ENCODE results near the gene NTRK3.

NTRK3 gene

DNA sequence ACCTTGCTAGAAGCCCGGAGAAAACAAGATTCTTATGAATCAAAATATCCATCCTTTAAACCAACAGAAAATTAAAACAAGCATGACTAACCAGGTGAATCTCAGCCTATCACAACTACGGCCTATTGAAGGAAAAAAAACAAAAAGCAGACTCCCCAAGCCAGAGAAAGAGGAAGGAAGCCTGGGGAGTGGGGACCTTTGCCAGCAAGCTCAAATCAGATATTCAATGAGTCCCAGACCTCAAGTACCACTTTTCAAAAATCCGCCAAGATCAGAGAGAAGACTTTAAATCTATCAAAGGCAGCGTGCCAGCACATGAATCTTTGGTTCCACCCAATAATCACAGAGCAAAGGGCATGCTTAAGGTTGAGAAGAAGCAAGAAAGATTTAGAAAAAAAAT lies 253.8 kb downstream of the NTRK3 start:
- Histone ChIP-seq H3K4me3 (ENCODE audit: low read length) (no peak overlapping the region), H3K9me3 (ENCODE audit: insufficient read depth, low read length) (peaks cover 6% of the 10 kb centered on the region; the same call in 1 of the 2 replicates), H3K4me2 (ENCODE audit: low read length) (no peak overlapping the region), H4K20me1 (ENCODE audit: insufficient read depth, low read length) (no peaks in the 10 kb centered on the region), H3K79me2 (ENCODE audit: low read length) (no peaks in the 10 kb centered on the region), H2AFZ (ENCODE audit: low read depth, low read length) (no peak overlapping the region), H3K9ac (ENCODE audit: low read length) (no peak overlapping the region), H3K4me1 (ENCODE audit: low read length) (no peaks in the 10 kb centered on the region), H3K36me3 (replicated peaks; ENCODE audit: low read depth, low read length) (no peaks in the 10 kb centered on the region), H3K27ac (ENCODE audit: low read length) (no peak overlapping the region), H3K27me3 (ENCODE audit: low read depth, low read length) (peaks cover 25% of the 10 kb centered on the region; the same call in 1 of the 2 replicates)
- no peak for TF ChIP-seq EZH2phosphoT487 (IDR thresholded peaks at IDR 0.05; ENCODE audit: low read depth)
- TF ChIP-seq, protein P1, sequence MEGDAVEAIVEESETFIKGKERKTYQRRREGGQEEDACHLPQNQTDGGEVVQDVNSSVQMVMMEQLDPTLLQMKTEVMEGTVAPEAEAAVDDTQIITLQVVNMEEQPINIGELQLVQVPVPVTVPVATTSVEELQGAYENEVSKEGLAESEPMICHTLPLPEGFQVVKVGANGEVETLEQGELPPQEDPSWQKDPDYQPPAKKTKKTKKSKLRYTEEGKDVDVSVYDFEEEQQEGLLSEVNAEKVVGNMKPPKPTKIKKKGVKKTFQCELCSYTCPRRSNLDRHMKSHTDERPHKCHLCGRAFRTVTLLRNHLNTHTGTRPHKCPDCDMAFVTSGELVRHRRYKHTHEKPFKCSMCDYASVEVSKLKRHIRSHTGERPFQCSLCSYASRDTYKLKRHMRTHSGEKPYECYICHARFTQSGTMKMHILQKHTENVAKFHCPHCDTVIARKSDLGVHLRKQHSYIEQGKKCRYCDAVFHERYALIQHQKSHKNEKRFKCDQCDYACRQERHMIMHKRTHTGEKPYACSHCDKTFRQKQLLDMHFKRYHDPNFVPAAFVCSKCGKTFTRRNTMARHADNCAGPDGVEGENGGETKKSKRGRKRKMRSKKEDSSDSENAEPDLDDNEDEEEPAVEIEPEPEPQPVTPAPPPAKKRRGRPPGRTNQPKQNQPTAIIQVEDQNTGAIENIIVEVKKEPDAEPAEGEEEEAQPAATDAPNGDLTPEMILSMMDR (IDR thresholded peaks at IDR 0.05; ENCODE audit: low read depth, low read length), result no peak

DNA sequence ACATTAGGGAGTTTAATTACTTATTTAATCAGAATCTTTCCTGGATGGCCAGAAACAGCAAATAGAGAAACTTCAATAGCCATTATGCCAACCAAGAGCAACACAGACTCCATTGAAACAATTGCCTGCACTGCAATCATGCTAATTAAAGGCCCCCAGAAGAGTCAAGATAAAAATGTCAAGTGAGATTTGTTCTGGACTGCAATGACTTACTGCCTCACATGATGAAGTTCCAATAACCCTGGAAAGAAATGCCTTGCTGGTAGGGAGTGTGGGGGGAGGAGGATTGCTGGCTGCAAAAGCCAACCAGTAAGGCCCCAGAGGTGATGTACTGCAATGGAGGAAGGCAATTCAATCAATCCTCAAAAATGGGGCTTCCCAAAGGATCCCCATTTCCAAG lies 257.9 kb downstream of the NTRK3 start:
- Histone ChIP-seq H3K4me2 (ENCODE audit: low read length) (no peak overlapping the region), H4K20me1 (ENCODE audit: insufficient read depth, low read length) (no peaks in the 10 kb centered on the region), H3K4me1 (ENCODE audit: low read length) (no peaks in the 10 kb centered on the region), H2AFZ (ENCODE audit: low read depth, low read length) (no peak overlapping the region), H3K79me2 (ENCODE audit: low read length) (no peaks in the 10 kb centered on the region), H3K27ac (ENCODE audit: low read length) (no peak overlapping the region), H3K4me3 (ENCODE audit: low read length) (no peak overlapping the region), H3K36me3 (replicated peaks; ENCODE audit: low read depth, low read length) (no peaks in the 10 kb centered on the region), H3K9me3 (ENCODE audit: insufficient read depth, low read length) (peaks cover 6% of the 10 kb centered on the region; the same call in 1 of the 2 replicates), H3K9ac (ENCODE audit: low read length) (no peak overlapping the region), H3K27me3 (ENCODE audit: low read depth, low read length) (no peaks in the 10 kb centered on the region; the same call in 1 of the 2 replicates)
- no peak for TF ChIP-seq EZH2phosphoT487 (IDR thresholded peaks at IDR 0.05; ENCODE audit: low read depth)
- TF ChIP-seq, protein P1 (IDR thresholded peaks at IDR 0.05; ENCODE audit: low read depth, low read length), result no peak

DNA sequence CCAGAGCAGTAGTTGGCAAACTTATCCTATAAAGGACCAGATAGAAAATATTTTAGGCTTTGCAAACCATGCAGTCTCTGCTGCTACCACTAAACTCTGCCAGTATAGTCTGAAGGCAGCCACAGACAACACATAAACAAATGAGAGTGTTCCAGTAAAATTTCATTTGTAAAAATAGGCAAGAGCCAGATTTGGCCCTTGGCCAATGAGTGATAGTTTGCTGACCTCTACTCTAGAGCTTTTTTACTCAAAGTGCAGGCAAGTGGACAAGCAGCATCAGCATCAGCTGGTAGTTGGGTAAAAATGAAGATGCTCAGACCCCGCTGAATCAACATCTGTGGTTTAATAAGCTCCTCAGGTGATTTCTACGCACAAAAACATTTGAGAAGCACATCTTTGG lies 269.8 kb downstream of the NTRK3 start:
- TF ChIP-seq, protein P1 (IDR thresholded peaks at IDR 0.05; ENCODE audit: low read depth, low read length), result no peak
- no peak for TF ChIP-seq EZH2phosphoT487 (IDR thresholded peaks at IDR 0.05; ENCODE audit: low read depth)
- Histone ChIP-seq H3K79me2 (ENCODE audit: low read length) (no peaks in the 10 kb centered on the region), H3K36me3 (replicated peaks; ENCODE audit: low read depth, low read length) (no peaks in the 10 kb centered on the region), H3K27ac (ENCODE audit: low read length) (no peak overlapping the region), H2AFZ (ENCODE audit: low read depth, low read length) (no peak overlapping the region), H4K20me1 (ENCODE audit: insufficient read depth, low read length) (no peaks in the 10 kb centered on the region), H3K27me3 (ENCODE audit: low read depth, low read length) (peaks cover 24% of the 10 kb centered on the region), H3K4me1 (ENCODE audit: low read length) (no peaks in the 10 kb centered on the region), H3K9me3 (ENCODE audit: insufficient read depth, low read length) (no peaks in the 10 kb centered on the region), H3K4me2 (ENCODE audit: low read length) (no peak overlapping the region), H3K4me3 (ENCODE audit: low read length) (no peak overlapping the region), H3K9ac (ENCODE audit: low read length) (no peak overlapping the region)

DNA sequence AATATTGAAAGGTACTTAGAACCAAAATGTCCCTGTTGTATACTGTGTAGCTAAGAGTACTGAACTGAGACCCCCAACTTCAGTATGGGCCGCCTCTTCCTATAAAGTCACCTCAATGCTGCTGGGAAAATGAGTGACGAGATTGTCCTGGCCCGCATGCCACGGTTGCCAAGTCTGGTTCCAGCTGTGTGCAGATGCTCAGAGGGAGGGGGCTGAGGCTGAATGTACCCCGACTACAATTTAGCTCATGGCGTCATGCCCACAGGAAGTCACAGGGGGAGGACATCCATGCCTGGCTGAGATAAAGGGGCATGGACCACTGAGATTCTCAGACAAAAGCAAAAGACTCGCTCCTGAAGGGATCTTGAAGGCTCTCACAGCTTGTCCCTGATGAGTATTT lies 271.1 kb downstream of the NTRK3 start:
- no peaks in the 10 kb centered on the region for H4K20me1 ChIP-seq (ENCODE audit: insufficient read depth, low read length)
- no peak overlapping the region for H2AFZ ChIP-seq (ENCODE audit: low read depth, low read length)
- H3K79me2 ChIP-seq (ENCODE audit: low read length), result no peaks in the 10 kb centered on the region
- H3K36me3 ChIP-seq (replicated peaks; ENCODE audit: low read depth, low read length), result no peaks in the 10 kb centered on the region
- H3K9ac ChIP-seq (ENCODE audit: low read length), result no peak overlapping the region
- H3K4me1 ChIP-seq (ENCODE audit: low read length), result no peaks in the 10 kb centered on the region
- H3K9me3 ChIP-seq (ENCODE audit: insufficient read depth, low read length), result no peaks in the 10 kb centered on the region
- H3K4me2 ChIP-seq (ENCODE audit: low read length), result no peak overlapping the region
- no peak overlapping the region for H3K4me3 ChIP-seq (ENCODE audit: low read length)
- H3K27me3 ChIP-seq (ENCODE audit: low read depth, low read length), result peaks cover 31% of the 10 kb centered on the region
- TF ChIP-seq EZH2phosphoT487 (IDR thresholded peaks at IDR 0.05; ENCODE audit: low read depth), result no peak
- TF ChIP-seq, protein P1 (IDR thresholded peaks at IDR 0.05; ENCODE audit: low read depth, low read length), result no peak
- no peak overlapping the region for H3K27ac ChIP-seq (ENCODE audit: low read length)
